ENCODE measurements around the gene TRERF1.

- TF ChIP-seq CTCF (IDR thresholded peaks at IDR 0.05), result no peak
- no peak for TF ChIP-seq POLR2A (IDR thresholded peaks at IDR 0.05)
Observed at GRCh38 chr6:42404484-42404883, 47.2 kb downstream of the TRERF1 start.

Data from thyroid gland (tissue), 4 donors.